ENCODE measurements around the gene PBOV1.
"Not testable (repeated sequence)": the region's sequence is repeated elsewhere in the genome, so short reads cannot be mapped to it uniquely, and the experiment has no call there.

DNA sequence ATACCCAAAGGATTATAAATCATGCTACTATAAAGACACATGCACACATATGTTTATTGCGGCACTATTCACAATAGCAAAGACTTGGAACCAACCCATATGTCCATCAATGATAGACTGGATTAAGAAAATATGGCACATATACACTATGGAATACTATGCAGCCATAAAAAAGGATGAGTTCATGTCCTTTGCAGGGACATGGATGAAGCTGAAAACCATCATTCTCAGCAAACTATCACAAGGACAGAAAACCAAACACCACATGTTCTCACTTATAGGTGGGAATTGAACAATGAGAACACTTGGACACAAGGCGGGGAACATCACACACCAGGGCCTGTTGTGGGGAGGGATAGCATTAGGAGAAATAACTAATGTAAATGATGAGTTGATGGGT lies 5.8 kb downstream of the PBOV1 start:
- TF ChIP-seq, protein P1, sequence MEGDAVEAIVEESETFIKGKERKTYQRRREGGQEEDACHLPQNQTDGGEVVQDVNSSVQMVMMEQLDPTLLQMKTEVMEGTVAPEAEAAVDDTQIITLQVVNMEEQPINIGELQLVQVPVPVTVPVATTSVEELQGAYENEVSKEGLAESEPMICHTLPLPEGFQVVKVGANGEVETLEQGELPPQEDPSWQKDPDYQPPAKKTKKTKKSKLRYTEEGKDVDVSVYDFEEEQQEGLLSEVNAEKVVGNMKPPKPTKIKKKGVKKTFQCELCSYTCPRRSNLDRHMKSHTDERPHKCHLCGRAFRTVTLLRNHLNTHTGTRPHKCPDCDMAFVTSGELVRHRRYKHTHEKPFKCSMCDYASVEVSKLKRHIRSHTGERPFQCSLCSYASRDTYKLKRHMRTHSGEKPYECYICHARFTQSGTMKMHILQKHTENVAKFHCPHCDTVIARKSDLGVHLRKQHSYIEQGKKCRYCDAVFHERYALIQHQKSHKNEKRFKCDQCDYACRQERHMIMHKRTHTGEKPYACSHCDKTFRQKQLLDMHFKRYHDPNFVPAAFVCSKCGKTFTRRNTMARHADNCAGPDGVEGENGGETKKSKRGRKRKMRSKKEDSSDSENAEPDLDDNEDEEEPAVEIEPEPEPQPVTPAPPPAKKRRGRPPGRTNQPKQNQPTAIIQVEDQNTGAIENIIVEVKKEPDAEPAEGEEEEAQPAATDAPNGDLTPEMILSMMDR (tag by site-specific recombination; IDR thresholded peaks at IDR 0.05) = not testable (repeated sequence)
- TF ChIP-seq ZNF404 (tag by site-specific recombination; IDR thresholded peaks at IDR 0.05); ZNF76 (tag by site-specific recombination; IDR thresholded peaks at IDR 0.05; ENCODE audit: borderline replicate concordance, low read depth); ZNF350 (tag by site-specific recombination; IDR thresholded peaks at IDR 0.05); ZNF366 (tag by site-specific recombination; conservative IDR thresholded peaks at IDR 0.05); ZNF664 (tag by site-specific recombination; IDR thresholded peaks at IDR 0.05); TRIM28 (IDR thresholded peaks at IDR 0.05; ENCODE audit: borderline replicate concordance, low read length); ZSCAN30 (tag by site-specific recombination; IDR thresholded peaks at IDR 0.05); MEIS1 (CRISPR knock-in tag; IDR thresholded peaks at IDR 0.05; ENCODE audit: borderline replicate concordance); ZBTB1 (tag by site-specific recombination; IDR thresholded peaks at IDR 0.05): not testable (repeated sequence)
- TF ChIP-seq, protein P2, sequence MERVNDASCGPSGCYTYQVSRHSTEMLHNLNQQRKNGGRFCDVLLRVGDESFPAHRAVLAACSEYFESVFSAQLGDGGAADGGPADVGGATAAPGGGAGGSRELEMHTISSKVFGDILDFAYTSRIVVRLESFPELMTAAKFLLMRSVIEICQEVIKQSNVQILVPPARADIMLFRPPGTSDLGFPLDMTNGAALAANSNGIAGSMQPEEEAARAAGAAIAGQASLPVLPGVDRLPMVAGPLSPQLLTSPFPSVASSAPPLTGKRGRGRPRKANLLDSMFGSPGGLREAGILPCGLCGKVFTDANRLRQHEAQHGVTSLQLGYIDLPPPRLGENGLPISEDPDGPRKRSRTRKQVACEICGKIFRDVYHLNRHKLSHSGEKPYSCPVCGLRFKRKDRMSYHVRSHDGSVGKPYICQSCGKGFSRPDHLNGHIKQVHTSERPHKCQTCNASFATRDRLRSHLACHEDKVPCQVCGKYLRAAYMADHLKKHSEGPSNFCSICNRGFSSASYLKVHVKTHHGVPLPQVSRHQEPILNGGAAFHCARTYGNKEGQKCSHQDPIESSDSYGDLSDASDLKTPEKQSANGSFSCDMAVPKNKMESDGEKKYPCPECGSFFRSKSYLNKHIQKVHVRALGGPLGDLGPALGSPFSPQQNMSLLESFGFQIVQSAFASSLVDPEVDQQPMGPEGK (tag by site-specific recombination; IDR thresholded peaks at IDR 0.05) = not testable (repeated sequence)
- TF ChIP-seq, protein P3, sequence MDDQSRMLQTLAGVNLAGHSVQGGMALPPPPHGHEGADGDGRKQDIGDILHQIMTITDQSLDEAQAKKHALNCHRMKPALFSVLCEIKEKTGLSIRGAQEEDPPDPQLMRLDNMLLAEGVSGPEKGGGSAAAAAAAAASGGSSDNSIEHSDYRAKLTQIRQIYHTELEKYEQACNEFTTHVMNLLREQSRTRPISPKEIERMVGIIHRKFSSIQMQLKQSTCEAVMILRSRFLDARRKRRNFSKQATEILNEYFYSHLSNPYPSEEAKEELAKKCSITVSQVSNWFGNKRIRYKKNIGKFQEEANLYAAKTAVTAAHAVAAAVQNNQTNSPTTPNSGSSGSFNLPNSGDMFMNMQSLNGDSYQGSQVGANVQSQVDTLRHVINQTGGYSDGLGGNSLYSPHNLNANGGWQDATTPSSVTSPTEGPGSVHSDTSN (CRISPR knock-in tag; IDR thresholded peaks at IDR 0.05) = not testable (repeated sequence)
- TF ChIP-seq, protein P4, sequence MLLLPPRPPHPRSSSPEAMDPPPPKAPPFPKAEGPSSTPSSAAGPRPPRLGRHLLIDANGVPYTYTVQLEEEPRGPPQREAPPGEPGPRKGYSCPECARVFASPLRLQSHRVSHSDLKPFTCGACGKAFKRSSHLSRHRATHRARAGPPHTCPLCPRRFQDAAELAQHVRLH (tag by site-specific recombination; IDR thresholded peaks at IDR 0.05) = 0 out of 2 replicates have a peak, but pooled peaks have one; percentile 44
